SW480 (cell line): ENCODE results near the gene ITM2C.

Source experiments
- DNase-seq: peaks from one replicate; pipeline ENCODE4 v3.0.0-alpha.2; 2016; ENCODE audit warnings: low spot score

ITM2C gene

GRCh38 chr2:230927711-230928341 is 63.1 kb downstream of the ITM2C start:
- DNase-seq: no peak
